Measurements from ENCODE around the gene CSDE1.

DNA sequence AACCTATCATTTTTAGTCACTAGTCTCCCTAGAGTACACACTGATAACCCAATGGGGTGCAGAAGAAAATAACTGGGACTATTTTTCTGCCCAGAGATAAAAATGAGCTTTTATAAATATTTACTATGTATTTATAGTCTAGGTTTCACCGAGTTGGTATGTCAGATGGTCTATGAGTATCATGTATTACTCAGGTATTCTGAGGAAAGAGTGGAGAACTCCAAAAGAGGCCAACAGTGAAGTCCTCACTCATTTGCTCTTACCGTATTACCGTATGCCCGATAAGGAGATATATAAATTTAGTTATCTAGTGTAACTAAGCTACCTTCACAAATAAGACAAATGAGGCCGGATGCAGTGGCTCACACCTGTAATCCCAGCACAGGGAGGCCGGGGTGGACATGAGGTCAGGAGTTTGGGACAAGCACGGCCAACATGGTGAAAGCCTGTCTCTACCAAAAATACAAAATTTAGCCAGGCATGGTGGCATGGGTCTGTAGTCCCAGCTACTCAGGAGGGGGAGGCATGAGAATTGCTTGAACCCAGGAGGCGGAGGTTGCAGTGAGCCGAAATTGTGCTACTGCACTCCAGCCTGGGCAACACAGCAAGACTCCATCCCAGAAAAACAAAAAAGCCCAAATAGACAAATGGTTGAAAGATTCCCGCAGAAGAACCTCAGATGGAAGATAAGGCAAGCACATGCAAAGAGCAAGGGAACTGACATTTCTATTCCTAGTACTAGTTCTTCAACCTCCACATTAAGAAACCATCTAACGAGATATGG lies 15.6 kb downstream of the CSDE1 start:
- TF ChIP-seq, protein P1, sequence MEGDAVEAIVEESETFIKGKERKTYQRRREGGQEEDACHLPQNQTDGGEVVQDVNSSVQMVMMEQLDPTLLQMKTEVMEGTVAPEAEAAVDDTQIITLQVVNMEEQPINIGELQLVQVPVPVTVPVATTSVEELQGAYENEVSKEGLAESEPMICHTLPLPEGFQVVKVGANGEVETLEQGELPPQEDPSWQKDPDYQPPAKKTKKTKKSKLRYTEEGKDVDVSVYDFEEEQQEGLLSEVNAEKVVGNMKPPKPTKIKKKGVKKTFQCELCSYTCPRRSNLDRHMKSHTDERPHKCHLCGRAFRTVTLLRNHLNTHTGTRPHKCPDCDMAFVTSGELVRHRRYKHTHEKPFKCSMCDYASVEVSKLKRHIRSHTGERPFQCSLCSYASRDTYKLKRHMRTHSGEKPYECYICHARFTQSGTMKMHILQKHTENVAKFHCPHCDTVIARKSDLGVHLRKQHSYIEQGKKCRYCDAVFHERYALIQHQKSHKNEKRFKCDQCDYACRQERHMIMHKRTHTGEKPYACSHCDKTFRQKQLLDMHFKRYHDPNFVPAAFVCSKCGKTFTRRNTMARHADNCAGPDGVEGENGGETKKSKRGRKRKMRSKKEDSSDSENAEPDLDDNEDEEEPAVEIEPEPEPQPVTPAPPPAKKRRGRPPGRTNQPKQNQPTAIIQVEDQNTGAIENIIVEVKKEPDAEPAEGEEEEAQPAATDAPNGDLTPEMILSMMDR (IDR thresholded peaks at IDR 0.05): no peak
- no peak for TF ChIP-seq POLR2A (IDR thresholded peaks at IDR 0.05)
